ENCODE measurements around the gene NCAPD3. TPM values are rescaled to one million over a fixed set of nuclear protein-coding genes. Genes with fewer than 3 reads are reported as not detected.

The NCAPD3 gene
- total RNA-seq, 1 experiment from 2014 or later = 49.6 TPM

GRCh38 chr11:134132808-134133207 is 91.0 kb downstream of the NCAPD3 start:
- no TSS peak for BruUV-seq (replicated peaks)
- H3K4me1 ChIP-seq (replicated peaks; ENCODE audit: insufficient read depth) = no peaks in the 10 kb centered on the region
- no peak overlapping the region for H2AFZ ChIP-seq
- no peak overlapping the region for H3K4me2 ChIP-seq
- no peak for DNase-seq
- peaks cover 80% of the 10 kb centered on the region for H3K27me3 ChIP-seq (ENCODE audit: insufficient read depth, low read depth)
- TF ChIP-seq, protein P1, sequence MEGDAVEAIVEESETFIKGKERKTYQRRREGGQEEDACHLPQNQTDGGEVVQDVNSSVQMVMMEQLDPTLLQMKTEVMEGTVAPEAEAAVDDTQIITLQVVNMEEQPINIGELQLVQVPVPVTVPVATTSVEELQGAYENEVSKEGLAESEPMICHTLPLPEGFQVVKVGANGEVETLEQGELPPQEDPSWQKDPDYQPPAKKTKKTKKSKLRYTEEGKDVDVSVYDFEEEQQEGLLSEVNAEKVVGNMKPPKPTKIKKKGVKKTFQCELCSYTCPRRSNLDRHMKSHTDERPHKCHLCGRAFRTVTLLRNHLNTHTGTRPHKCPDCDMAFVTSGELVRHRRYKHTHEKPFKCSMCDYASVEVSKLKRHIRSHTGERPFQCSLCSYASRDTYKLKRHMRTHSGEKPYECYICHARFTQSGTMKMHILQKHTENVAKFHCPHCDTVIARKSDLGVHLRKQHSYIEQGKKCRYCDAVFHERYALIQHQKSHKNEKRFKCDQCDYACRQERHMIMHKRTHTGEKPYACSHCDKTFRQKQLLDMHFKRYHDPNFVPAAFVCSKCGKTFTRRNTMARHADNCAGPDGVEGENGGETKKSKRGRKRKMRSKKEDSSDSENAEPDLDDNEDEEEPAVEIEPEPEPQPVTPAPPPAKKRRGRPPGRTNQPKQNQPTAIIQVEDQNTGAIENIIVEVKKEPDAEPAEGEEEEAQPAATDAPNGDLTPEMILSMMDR (conservative IDR thresholded peaks at IDR 0.05) = no peak
- no peak for TF ChIP-seq EZH2 (IDR thresholded peaks at IDR 0.05; ENCODE audit: low read depth)
- ChIA-PET CTCF (no interaction called here), POLR2A (ENCODE audit: unreplicated experiment) (no interaction called here)
- H3K9me2 ChIP-seq (ENCODE audit: insufficient read depth) = no peaks in the 10 kb centered on the region
- H3F3A ChIP-seq (ENCODE audit: insufficient read depth, low read depth) = no peaks in the 10 kb centered on the region
- H4K20me1 ChIP-seq (ENCODE audit: insufficient read depth) = no peaks in the 10 kb centered on the region
- no peaks in the 10 kb centered on the region for H3K36me3 ChIP-seq (ENCODE audit: low read depth)
- no peaks in the 10 kb centered on the region for H3K79me2 ChIP-seq (ENCODE audit: low read depth)
- no peak overlapping the region for H3K27ac ChIP-seq
- no peak overlapping the region for H3K4me3 ChIP-seq
- intact Hi-C loops (cut with micrococcal nuclease; ENCODE audit: unreplicated experiment) = no loop called here
- H3K9me3 ChIP-seq (ENCODE audit: insufficient read depth, low read depth) = peaks cover 10% of the 10 kb centered on the region

DNA sequence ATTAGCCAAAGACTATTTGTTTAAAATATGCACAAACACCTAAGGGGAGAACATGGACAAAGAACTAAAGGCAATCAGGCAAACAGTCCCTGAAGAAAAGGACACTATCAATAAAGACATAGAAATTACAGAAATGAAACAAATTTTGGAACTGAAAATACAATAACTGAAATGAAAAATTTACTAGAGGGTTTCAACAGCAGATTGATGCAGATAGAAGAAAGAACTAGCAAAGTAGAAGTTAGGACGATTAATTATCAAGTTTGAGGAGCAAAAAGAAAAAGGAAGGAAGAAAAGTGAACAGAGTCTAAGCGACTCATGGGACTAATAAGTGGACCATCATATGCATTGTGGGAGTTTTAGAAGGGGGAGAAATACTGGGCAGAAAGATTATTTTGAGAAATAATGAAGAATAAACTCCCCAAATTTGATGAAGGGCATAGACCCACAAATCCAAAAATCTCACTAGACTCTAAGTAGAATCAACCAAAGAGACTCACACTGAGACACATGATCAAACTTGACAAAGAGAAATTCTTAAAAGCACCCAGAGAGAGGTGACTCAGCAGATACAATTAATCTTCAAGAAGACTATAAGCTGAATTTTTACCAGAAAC is 92.0 kb downstream of the NCAPD3 start:
- Histone ChIP-seq H3K36me3 (ENCODE audit: low read depth) (no peaks in the 10 kb centered on the region), H3K4me1 (replicated peaks; ENCODE audit: insufficient read depth) (no peaks in the 10 kb centered on the region), H3K79me2 (ENCODE audit: low read depth) (no peaks in the 10 kb centered on the region), H2AFZ (no peak overlapping the region), H3K27ac (no peak overlapping the region), H4K20me1 (ENCODE audit: insufficient read depth) (no peaks in the 10 kb centered on the region), H3F3A (ENCODE audit: insufficient read depth, low read depth) (no peaks in the 10 kb centered on the region), H3K9me3 (ENCODE audit: insufficient read depth, low read depth) (peaks cover 10% of the 10 kb centered on the region), H3K27me3 (ENCODE audit: insufficient read depth, low read depth) (peaks cover 84% of the 10 kb centered on the region), H3K9me2 (ENCODE audit: insufficient read depth) (no peaks in the 10 kb centered on the region), H3K4me2 (no peak overlapping the region), H3K4me3 (no peak overlapping the region)
- DNase-seq = no peak
- BruUV-seq (replicated peaks) = no TSS peak
- CTCF ChIA-PET = no interaction called here
- no peak for TF ChIP-seq EZH2 (IDR thresholded peaks at IDR 0.05; ENCODE audit: low read depth)
- TF ChIP-seq, protein P1 (conservative IDR thresholded peaks at IDR 0.05) = no peak
- intact Hi-C loops (cut with micrococcal nuclease; ENCODE audit: unreplicated experiment) = no loop called here
- POLR2A ChIA-PET (ENCODE audit: unreplicated experiment) = interaction anchor here (0.6 kb wide), 1 partner anchor 93 kb away, joined by 5 read pairs; the partner anchor contains the start of gene VPS26B

- Histone ChIP-seq H3K27me3 (ENCODE audit: insufficient read depth, low read depth) (peaks cover 90% of the 10 kb centered on the region), H3K9me2 (ENCODE audit: insufficient read depth) (no peaks in the 10 kb centered on the region), H3K4me1 (replicated peaks; ENCODE audit: insufficient read depth) (no peaks in the 10 kb centered on the region), H3K4me3 (no peak overlapping the region), H3K9me3 (ENCODE audit: insufficient read depth, low read depth) (peaks cover under 1% of the 10 kb centered on the region; the same call in 1 of the 2 replicates), H3K4me2 (no peak overlapping the region), H3K36me3 (ENCODE audit: low read depth) (no peaks in the 10 kb centered on the region), H3K27ac (no peak overlapping the region), H4K20me1 (ENCODE audit: insufficient read depth) (no peaks in the 10 kb centered on the region), H3K79me2 (ENCODE audit: low read depth) (no peaks in the 10 kb centered on the region), H2AFZ (no peak overlapping the region), H3F3A (ENCODE audit: insufficient read depth, low read depth) (no peaks in the 10 kb centered on the region)
- TF ChIP-seq EZH2 (IDR thresholded peaks at IDR 0.05; ENCODE audit: low read depth) = no peak
- TF ChIP-seq, protein P1 (conservative IDR thresholded peaks at IDR 0.05) = no peak
- BruUV-seq (replicated peaks) = no TSS peak
- POLR2A ChIA-PET (ENCODE audit: unreplicated experiment) = no interaction called here
- CTCF ChIA-PET = no interaction called here
- no peak for DNase-seq
- intact Hi-C loops (cut with micrococcal nuclease; ENCODE audit: unreplicated experiment) = no loop called here
Observed at GRCh38 chr11:134126217-134126822, 97.4 kb downstream of the NCAPD3 start.
